A549 (cell line): ENCODE results near the gene MINDY4. TPM values are rescaled to one million over a fixed set of nuclear protein-coding genes. Genes with fewer than 3 reads are reported as not detected.

ENCODE experiments used
- ATAC-seq, 2 experiments: fragments of 200-7000 bp in 1 of 2; fragments of >200 bp in 1 of 2; cut with Nextera tagmentation in 1 of 2; cut with Tn5 transposase in 1 of 2; 3 replicates each; pipeline versions ENCODE4 v1.8.0 to v1.9.1; 2018 to 2020; ENCODE audit warnings: mild to moderate bottlenecking in 1 of 2, moderate library complexity in 1 of 2
- CTCF ChIA-PET: fragments of 300-600 bp; sonication (Branson Sonifier 250); formaldehyde crosslinking; extraction: SDS; loops from one replicate; lab custom pipeline; 2021; ENCODE audit warnings: antibody characterized with exemption, inconsistent platforms; lab: Yijun Ruan, JAX
- POLR2A ChIA-PET: fragments of 350-600 bp; formaldehyde crosslinking; extraction: SDS; loops from one replicate; lab custom pipeline; 2021; ENCODE audit warnings: antibody characterized with exemption, inconsistent platforms; lab: Yijun Ruan, JAX
- DNase-seq, 2 experiments: peaks; one replicate each; pipeline versions ENCODE4 v3.0.0 to v3.0.0-alpha.2; 2011 to 2016; ENCODE audit warnings: low read depth in 1 of 2, low spot score in 1 of 2
- FAIRE-seq: peaks from 2 replicates; lab custom pipeline; 2011; peaks lifted over from hg19 to GRCh38; lab: Jason Lieb, UNC
- H3K27ac ChIP-seq, 2 experiments: fragments of >200 bp; sonication (Bioruptor Twin); formaldehyde crosslinking; 3 replicates each; pipeline ENCODE4 v1.5.1; 2016 to 2017
- H3K4me1 ChIP-seq: fragments of >200 bp; sonication (Bioruptor Twin); formaldehyde crosslinking; 3 replicates; pipeline ENCODE4 v1.6.1; 2016
- H3K4me2 ChIP-seq: fragments of >200 bp; sonication (Bioruptor Twin); formaldehyde crosslinking; 3 replicates; pipeline ENCODE4 v1.6.1; 2016
- H3K4me3 ChIP-seq: fragments of >200 bp; sonication (Bioruptor Twin); formaldehyde crosslinking; 3 replicates; pipeline ENCODE4 v1.5.1; 2016
- H3K9me3 ChIP-seq: fragments of >200 bp; sonication (Bioruptor Twin); formaldehyde crosslinking; 3 replicates; pipeline ENCODE4 v1.6.1; 2016
- CHD4 ChIP-seq: fragments of 200-600 bp; sonication (generic); IDR thresholded peaks from 2 replicates; pipeline ENCODE4 v1.6.1; 2016; ENCODE audit warnings: antibody characterized with exemption, mild to moderate bottlenecking, borderline replicate concordance
- E2F6 ChIP-seq: IDR thresholded peaks from 2 replicates; pipeline ENCODE4 v1.6.1; 2012; ENCODE audit warnings: low read depth, borderline replicate concordance
- ESRRA ChIP-seq: fragments of 150-350 bp; IDR thresholded peaks from 2 replicates; pipeline ENCODE4 v1.6.1; 2014; ENCODE audit warnings: mild to moderate bottlenecking, low read length, borderline replicate concordance
- HDAC2 ChIP-seq: fragments of 200-600 bp; sonication (generic); IDR thresholded peaks from 2 replicates; pipeline ENCODE4 v1.6.1; 2016
- HES2 ChIP-seq: fragments of >200 bp; sonication (Bioruptor Twin); formaldehyde crosslinking; IDR thresholded peaks from 2 replicates; pipeline ENCODE4 v1.6.1; 2016
- HEYL ChIP-seq: fragments of 250-450 bp; sonication (Bioruptor Pico); IDR thresholded peaks from 2 replicates; pipeline ENCODE4 v1.8.0; 2021; ENCODE audit warnings: mild to moderate bottlenecking, moderate library complexity
- HOXA7 ChIP-seq: fragments of 250-450 bp; sonication (Bioruptor Pico); IDR thresholded peaks from 2 replicates; pipeline ENCODE4 v1.5.0; 2020; ENCODE audit warnings: mild to moderate bottlenecking, moderate library complexity
- HOXB13 ChIP-seq: fragments of 250-450 bp; sonication (Bioruptor Pico); IDR thresholded peaks from 2 replicates; pipeline ENCODE4 v1.5.0; 2020; ENCODE audit warnings: low read depth, mild to moderate bottlenecking, moderate library complexity
- JUNB ChIP-seq: fragments of >200 bp; sonication (Bioruptor Twin); formaldehyde crosslinking; IDR thresholded peaks from 2 replicates; pipeline ENCODE4 v1.6.1; 2016
- KDM1A ChIP-seq: fragments of 200-600 bp; sonication (generic); IDR thresholded peaks from 2 replicates; pipeline ENCODE4 v1.6.1; 2016; ENCODE audit warnings: low read depth, mild to moderate bottlenecking
- KDM5A ChIP-seq: fragments of 200-600 bp; sonication (generic); IDR thresholded peaks from 2 replicates; pipeline ENCODE4 v1.6.1; 2016; ENCODE audit warnings: antibody characterized with exemption, mild to moderate bottlenecking
- MAX ChIP-seq: IDR thresholded peaks from 2 replicates; pipeline ENCODE4 v1.6.1; 2012
- NFE2L2 ChIP-seq: fragments of 150-350 bp; conservative IDR thresholded peaks from 2 replicates; pipeline ENCODE4 v1.6.1; 2014; ENCODE audit warnings: low read length
- NPAS2 ChIP-seq: fragments of 250-450 bp; sonication (Bioruptor Pico); IDR thresholded peaks from 2 replicates; pipeline ENCODE4 v1.8.0; 2022; ENCODE audit warnings: mild to moderate bottlenecking, moderate library complexity, borderline replicate concordance
- NR3C1 ChIP-seq: fragments of >200 bp; sonication (Bioruptor Twin); formaldehyde crosslinking; IDR thresholded peaks from 3 replicates; pipeline ENCODE4 v1.6.1; 2017
- PBX3 ChIP-seq: IDR thresholded peaks from 2 replicates; pipeline ENCODE4 v1.6.1; 2012
- POLR2AphosphoS2 ChIP-seq: conservative IDR thresholded peaks from 2 replicates; pipeline ENCODE4 v1.6.1; 2012; ENCODE audit warnings: low read length, improper control_type of control experiment, inconsistent platforms
- RARB ChIP-seq: fragments of 250-450 bp; sonication (Bioruptor Pico); IDR thresholded peaks from 2 replicates; pipeline ENCODE4 v1.8.0; 2021; ENCODE audit warnings: mild to moderate bottlenecking, moderate library complexity
- RCOR1 ChIP-seq: fragments of 150-350 bp; IDR thresholded peaks from 2 replicates; pipeline ENCODE4 v1.6.1; 2014; ENCODE audit warnings: antibody characterized with exemption, low read length, low read depth
- RFX5 ChIP-seq: fragments of 450-650 bp; IDR thresholded peaks from 2 replicates; pipeline ENCODE4 v1.7.1; 2014; ENCODE audit warnings: antibody characterized with exemption, mild to moderate bottlenecking, moderate library complexity
- RNF2 ChIP-seq: fragments of 200-600 bp; sonication (generic); IDR thresholded peaks from 2 replicates; pipeline ENCODE4 v1.6.1; 2016; ENCODE audit warnings: low read depth, mild to moderate bottlenecking, antibody characterized with exemption, moderate library complexity, borderline replicate concordance
- TFCP2L1 ChIP-seq: fragments of 250-450 bp; sonication (Bioruptor Pico); IDR thresholded peaks from 2 replicates; pipeline ENCODE4 v1.5.0; 2021; ENCODE audit warnings: mild to moderate bottlenecking
- TP53 ChIP-seq: fragments of 250-450 bp; sonication (Bioruptor Pico); IDR thresholded peaks from 2 replicates; pipeline ENCODE4 v1.5.0; 2021; ENCODE audit warnings: mild to moderate bottlenecking, moderate library complexity
- ZFP36 ChIP-seq: fragments of 450-650 bp; IDR thresholded peaks from 2 replicates; pipeline ENCODE4 v1.6.1; 2014; ENCODE audit warnings: borderline replicate concordance; ENCODE audit not compliant: partially characterized antibody
- WGBS: methylation state at CpG from one replicate; pipeline ENCODE4 v1.1.6; 2017; ENCODE audit errors: missing lambda C conversion rate; 5-methylcytosine and 5-hydroxymethylcytosine counted together
- polyA plus RNA-seq, 4 experiments: library from polyadenylated mRNA; depleted of rRNA in 3 of 4; stranded (reverse); fragments of >200 nt; fragmentation: RNase III in 1 of 4; extraction: RNeasy Plus Mini Kit Qiagen cat#74134 plus additional on column Dnase treatment in 1 of 4; gene quantifications; 2 replicates in 3 of 4; 3 replicates in 1 of 4; pipeline ENCODE4 v1.2.3, GENCODE V29; 2011 to 2017
- TF ChIP-seq, protein P1 (sequence below): fragments of 150-350 bp; IDR thresholded peaks from 2 replicates; pipeline ENCODE4 v1.6.1; 2014; ENCODE audit warnings: low read depth, mild to moderate bottlenecking, low read length

Gene MINDY4
- polyA plus RNA-seq, 2 of the 4 experiments (the other 2 are of a cell fraction): 1.8 to 3.6 TPM

GRCh38 chr7:30812676-30813075, 41.5 kb downstream of the MINDY4 start:
- H3K27ac ChIP-seq: no peak overlapping the region
- no peak for DNase-seq
- no peak overlapping the region for H3K4me3 ChIP-seq
- no peaks in the 10 kb centered on the region for H3K4me1 ChIP-seq
- WGBS: 97% methylated on average over 6 of the region's 6 CpGs
- TF ChIP-seq KDM1A: no peak
- TF ChIP-seq TFCP2L1 (CRISPR knock-in tag): no peak
- no peak for TF ChIP-seq RCOR1
- no peak for TF ChIP-seq MAX
- no peak for TF ChIP-seq PBX3
- TF ChIP-seq RFX5: no peak
- TF ChIP-seq HDAC2: no peak
- TF ChIP-seq ZFP36: no peak
- no peak for TF ChIP-seq NPAS2 (CRISPR knock-in tag)
- TF ChIP-seq, protein P1, sequence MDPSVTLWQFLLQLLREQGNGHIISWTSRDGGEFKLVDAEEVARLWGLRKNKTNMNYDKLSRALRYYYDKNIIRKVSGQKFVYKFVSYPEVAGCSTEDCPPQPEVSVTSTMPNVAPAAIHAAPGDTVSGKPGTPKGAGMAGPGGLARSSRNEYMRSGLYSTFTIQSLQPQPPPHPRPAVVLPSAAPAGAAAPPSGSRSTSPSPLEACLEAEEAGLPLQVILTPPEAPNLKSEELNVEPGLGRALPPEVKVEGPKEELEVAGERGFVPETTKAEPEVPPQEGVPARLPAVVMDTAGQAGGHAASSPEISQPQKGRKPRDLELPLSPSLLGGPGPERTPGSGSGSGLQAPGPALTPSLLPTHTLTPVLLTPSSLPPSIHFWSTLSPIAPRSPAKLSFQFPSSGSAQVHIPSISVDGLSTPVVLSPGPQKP: no peak
- TF ChIP-seq TP53 (CRISPR knock-in tag): no peak
- TF ChIP-seq RNF2: no peak
- TF ChIP-seq CHD4: no peak
- no peak for TF ChIP-seq HOXA7 (CRISPR knock-in tag)
- no peak for TF ChIP-seq POLR2AphosphoS2
- FAIRE-seq: no peak
- H3K9me3 ChIP-seq: no peaks in the 10 kb centered on the region
- H3K4me2 ChIP-seq: no peak overlapping the region
- ChIA-PET CTCF (interaction anchor here (1.0 to 2.9 kb wide), 4 partner anchors 11 to 310 kb away, joined by 3 to 10 read pairs (median 4); no protein-coding TSS in a partner anchor), POLR2A (no interaction called here)
- ATAC-seq: no peak

DNA sequence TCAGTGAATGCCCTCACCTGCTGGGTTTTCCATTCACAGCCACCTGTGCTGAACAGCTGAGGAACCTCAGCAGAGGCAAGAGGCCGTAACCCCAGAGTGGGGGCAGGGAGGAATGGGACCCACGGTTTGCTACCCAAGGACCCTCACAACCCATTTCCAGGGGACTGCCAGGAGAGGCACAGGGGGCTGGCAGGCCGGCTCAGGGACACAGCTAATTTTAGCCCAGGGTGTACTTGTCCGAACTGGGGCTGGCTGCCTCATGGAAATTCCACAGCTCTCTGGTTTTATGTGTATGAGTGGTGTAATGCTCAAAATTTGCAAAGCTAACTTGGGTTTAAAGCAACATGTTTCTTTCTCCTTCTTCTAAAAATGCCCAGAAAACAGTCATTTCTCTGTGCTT, 42.2 kb downstream of the MINDY4 start:
- no peaks in the 10 kb centered on the region for H3K9me3 ChIP-seq
- ATAC-seq: no peak
- no peak for TF ChIP-seq NFE2L2
- no peak for TF ChIP-seq TFCP2L1 (CRISPR knock-in tag)
- no peak for TF ChIP-seq JUNB
- TF ChIP-seq, all 56 proteins: peak for 0
- ChIA-PET CTCF (interaction anchor here (1.4 to 2.9 kb wide), 6 partner anchors 11 to 309 kb away, joined by 3 to 10 read pairs (median 4); no protein-coding TSS in a partner anchor), POLR2A (no interaction called here)
- no peak overlapping the region for H3K27ac ChIP-seq
- no peak overlapping the region for H3K4me3 ChIP-seq
- no peak overlapping the region for H3K4me2 ChIP-seq
- DNase-seq (no peak), FAIRE-seq (no peak)
- no peaks in the 10 kb centered on the region for H3K4me1 ChIP-seq
- 75% methylated on average over 4 of the region's 4 CpGs for WGBS

DNA sequence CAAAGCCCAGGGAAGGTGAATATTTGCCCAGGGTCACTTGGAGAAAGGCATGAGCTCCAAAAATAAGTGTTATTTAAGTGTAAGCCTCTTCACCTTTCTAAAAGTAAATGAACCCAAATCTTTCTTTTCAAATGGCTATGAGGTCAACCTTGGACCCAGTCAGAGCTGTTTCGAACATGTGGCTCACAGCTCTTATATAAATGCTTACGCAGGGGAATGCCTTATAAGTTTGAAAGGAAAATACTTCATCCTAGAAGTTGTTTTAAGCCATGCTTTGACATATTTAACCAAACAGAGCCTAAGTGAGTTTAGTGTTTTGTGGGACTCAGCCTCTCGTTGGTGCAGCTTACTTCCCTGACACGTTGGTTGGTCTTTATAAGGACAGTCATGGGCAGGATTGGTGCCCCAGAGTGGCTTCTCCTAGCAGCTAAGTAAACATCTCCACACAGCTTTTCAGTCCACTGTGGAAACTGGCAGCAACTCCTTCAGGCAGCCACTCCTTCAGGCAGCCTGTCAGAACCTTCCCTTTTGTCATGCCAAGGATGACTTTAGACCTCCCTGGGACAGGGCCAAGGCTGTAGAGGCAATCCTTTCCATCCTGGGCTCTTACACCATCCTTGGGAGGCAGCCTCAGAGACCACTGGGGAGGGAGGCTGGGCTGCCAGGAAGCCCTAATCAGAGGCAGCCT, 43.6 kb downstream of the MINDY4 start:
- ChIA-PET CTCF (interaction anchor here (1.2 to 2.9 kb wide), 6 partner anchors 10 to 308 kb away, joined by 3 to 10 read pairs (median 4); no protein-coding TSS in a partner anchor), POLR2A (no interaction called here)
- H3K27ac ChIP-seq: no peak overlapping the region
- FAIRE-seq (no peak), DNase-seq (no peak), ATAC-seq (no peak)
- 78% methylated on average over 4 of the region's 4 CpGs for WGBS
- TF ChIP-seq KDM5A (no peak), E2F6 (no peak), ZFP36 (no peak), HEYL (CRISPR knock-in tag) (no peak), HES2 (no peak), ESRRA (no peak), RARB (CRISPR knock-in tag) (no peak), HOXB13 (CRISPR knock-in tag) (no peak), NR3C1 (no peak)
- no peaks in the 10 kb centered on the region for H3K4me1 ChIP-seq
- no peak overlapping the region for H3K4me3 ChIP-seq
- H3K9me3 ChIP-seq: no peaks in the 10 kb centered on the region
- H3K4me2 ChIP-seq: no peak overlapping the region
